SHP77 treated with DMSO at 0.1 percent for 48 hours (cell line): ENCODE results near the gene SLC5A11.
"Not testable (repeated sequence)": the region's sequence is repeated elsewhere in the genome, so short reads cannot be mapped to it uniquely, and the experiment has no call there.

Source experiments
- DNase-seq: peaks from one replicate; lab custom pipeline; 2025; lab: John Stamatoyannopoulos, UW

The SLC5A11 gene

GRCh38 chr16:24834459-24835335 lies 11.1 kb upstream of the SLC5A11 start:
- DNase-seq = no peak

- DNase-seq = no peak
Measured at GRCh38 chr16:24836836-24837235, 8.9 kb upstream of the SLC5A11 start.

GRCh38 chr16:24837969-24838368 lies 7.8 kb upstream of the SLC5A11 start:
- DNase-seq = no peak

DNA sequence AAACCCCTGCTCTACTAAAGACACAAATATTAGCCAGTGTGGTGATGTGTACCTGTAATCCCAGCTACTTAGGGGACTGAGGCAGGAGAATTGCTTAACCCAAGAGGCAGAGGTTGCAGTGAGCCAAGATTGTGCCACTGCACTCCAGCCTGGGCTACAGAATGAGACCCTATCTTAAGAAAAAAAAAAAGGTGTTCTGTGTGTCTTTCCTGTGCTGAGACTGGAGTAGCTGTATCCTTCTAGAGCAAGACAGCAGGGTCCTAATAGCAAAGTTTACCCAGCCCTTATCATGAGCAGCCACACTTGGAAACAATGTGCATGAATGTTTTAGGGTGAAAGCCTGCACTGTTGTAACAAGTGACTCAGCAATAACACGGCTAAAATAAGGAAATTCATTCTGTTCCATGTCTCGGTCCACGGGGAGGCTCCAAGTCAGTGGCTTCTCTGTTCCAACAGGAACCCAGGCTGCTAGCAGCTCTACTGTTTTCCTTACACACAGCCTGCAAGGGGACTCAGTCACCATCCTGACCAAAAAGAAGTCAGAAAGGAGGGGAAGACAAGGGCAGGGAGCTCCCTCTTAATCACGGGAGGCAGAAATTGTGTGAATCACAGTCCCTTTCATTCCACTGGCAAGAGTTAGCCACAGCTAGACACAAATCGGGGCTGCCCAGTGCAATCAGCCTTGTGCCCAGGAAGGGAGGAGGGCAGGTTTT lies 7.1 kb upstream of the SLC5A11 start:
- DNase-seq = no peak

- DNase-seq = no peak
Measured at GRCh38 chr16:24839347-24839972, 6.3 kb upstream of the SLC5A11 start.

GRCh38 chr16:24841291-24841690 lies 4.5 kb upstream of the SLC5A11 start:
- DNase-seq = no peak

- DNase-seq = no peak
Measured at GRCh38 chr16:24844101-24845030, 1.4 kb upstream of the SLC5A11 start.

DNA sequence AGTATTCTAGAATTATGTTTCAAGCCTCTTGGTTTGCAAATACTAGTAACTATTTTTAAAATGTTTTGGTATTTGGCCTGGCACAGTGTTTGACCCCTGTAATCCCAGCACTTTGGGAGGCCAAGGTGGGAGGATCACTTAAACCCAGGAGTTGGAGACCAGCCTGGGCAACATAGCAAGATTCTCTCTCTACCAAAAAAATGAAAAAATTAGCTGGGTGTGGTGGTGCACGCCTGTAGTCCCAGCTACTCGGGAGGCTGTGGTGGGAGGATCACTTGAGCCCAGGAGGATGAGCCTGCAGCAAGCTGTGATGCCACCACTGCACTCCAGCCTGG lies 765 bp upstream of the SLC5A11 start:
- DNase-seq = not testable (repeated sequence)

DNA sequence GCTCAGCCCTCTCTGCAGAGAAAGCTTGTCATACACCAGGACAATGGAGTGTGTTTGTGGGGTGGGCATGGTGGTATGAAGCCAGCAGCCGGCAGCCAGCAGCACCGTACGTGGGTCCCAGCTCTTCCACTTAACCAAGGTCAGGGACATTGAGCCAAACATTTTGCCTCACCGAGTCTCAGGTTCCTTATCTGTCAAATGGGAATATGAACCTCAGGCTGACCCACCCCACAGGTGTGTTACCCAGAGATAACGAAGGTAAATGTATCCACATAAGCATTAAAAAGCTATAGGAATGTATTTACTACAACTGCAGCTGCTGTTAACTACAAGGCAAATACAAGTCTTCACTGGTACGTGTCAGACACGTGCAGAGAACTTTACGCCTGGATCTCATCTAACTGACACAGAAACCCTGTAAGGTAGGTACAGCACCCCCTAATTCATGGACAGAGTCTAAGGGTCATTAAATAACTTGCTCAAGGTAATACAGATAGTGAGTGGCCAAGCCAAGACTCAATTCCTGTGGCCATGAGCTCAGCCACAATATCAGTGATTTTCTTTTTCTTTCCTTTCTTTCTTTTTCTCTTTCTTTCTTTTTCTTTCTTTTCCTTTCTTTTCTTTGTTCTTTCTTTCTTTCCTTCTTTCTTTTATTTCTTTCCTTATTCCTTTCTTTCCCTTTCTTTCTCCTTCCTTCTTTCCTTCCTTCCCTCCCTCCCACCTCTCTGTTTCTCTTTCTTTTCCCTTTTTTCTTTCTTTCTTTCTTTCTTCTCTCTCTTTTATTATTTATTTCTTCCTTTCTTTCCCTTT lies 990 bp downstream of the SLC5A11 start:
- no peak for DNase-seq

- DNase-seq = no peak
Measured at GRCh38 chr16:24847358-24847664, 1.5 kb downstream of the SLC5A11 start.

DNA sequence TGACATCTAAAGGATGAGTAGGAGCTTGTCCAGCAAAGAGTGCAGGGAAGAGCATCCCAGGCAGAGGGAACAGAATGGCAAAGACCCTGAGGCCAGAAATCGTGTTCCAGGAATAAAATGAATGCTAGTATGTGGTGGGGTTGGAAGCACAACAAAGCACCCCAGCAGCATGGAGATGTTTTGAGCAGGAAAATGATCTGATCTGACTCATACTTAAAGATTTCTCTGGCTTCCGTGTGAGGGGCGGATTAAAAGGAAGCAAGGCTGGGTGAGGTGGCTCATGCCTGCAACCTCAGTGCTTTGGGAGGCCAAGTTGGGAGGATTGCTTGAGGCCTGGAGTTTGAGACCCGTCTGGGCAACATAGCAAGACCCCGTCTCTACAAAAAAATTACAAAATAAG lies 2.3 kb downstream of the SLC5A11 start:
- no peak for DNase-seq

DNA sequence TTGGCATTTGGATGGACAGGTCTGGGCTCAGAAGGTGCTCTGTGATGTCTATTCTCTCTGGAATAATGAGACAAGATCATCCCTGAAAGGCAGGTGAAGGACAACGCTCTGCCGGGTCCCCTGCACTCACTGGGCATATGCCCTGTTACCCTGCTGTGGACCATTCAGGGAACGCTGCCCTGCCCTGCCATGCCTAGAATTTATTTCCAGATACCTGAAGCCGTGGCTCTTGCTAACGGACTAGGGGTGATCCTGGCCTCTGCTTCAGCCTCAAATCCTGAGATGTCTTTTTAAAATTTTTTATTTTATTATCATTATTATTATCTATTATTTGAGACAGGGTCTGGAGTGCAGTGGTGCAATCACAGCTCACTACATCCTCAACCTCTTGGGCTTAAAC lies 3.9 kb downstream of the SLC5A11 start:
- DNase-seq = no peak

- no peak for DNase-seq
Measured at GRCh38 chr16:24850289-24850938, 4.7 kb downstream of the SLC5A11 start.

DNA sequence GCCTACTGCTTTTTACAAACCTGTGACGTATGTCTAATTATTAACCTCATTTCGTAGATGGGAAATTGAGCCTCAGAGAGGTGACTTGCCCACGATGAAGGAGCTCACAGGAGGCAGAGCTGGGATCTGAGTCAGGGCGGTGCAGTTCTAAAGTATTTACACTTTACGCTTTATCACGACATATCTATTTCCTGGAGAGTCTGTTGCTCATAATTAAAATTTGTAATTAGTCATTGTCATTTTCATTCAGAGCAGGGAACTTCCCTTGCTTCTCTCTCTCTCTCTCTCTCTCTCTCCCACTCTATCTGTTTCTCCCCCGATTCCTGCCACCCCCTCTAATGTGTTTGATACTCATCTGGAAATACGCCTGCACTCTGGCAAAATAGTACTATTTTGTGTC lies 5.9 kb downstream of the SLC5A11 start:
- no peak for DNase-seq

GRCh38 chr16:24852281-24852721 lies 6.5 kb downstream of the SLC5A11 start:
- DNase-seq = no peak

GRCh38 chr16:24853169-24853824 lies 7.5 kb downstream of the SLC5A11 start:
- no peak for DNase-seq

- no peak for DNase-seq
Measured at GRCh38 chr16:24853830-24854229, 8.1 kb downstream of the SLC5A11 start.

- DNase-seq = no peak
Measured at GRCh38 chr16:24854607-24855171, 8.9 kb downstream of the SLC5A11 start.

DNA sequence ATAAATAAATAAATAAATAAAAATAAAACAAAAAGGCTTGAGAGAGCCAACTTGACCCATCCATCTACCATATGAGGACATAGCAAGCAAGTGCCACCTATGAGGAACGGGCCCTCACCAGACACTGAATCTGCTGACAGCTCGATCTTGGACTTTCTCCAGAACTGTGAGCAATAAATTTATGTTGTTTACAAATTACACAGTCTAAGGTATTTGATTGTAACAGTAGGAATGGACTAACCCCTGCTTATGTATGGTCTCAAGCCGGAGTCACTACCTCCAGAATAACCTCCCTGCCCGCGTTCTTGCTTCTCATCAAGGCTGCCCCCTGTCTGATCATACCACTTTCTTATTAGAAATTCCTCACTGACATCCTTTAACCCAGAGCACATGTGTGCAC lies 9.9 kb downstream of the SLC5A11 start:
- DNase-seq = no peak

DNA sequence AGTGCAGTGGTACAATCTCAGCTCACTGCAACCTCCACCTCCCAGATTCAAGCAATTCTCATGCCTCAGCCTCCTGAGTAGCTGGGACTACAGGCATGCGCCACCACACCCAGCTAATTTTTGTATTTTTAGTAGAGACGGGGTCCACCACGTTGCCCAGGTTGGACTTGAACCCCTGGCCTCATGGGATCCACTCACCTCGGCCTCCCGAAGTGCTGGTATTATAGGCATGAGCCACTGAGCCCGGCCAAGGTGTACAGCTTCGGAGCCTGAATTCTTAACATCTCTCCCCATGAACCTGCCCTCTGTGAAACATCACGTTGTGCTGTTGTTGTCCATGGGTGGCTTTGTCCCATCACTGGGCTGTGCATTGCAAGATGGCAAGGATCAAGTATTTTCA lies 11.1 kb downstream of the SLC5A11 start:
- not testable (repeated sequence) for DNase-seq
